ENCODE measurements around the gene HDHD2.

GRCh38 chr18:47087676-47088075, 62.6 kb downstream of the HDHD2 start:
- TF ChIP-seq EZH2 (IDR thresholded peaks at IDR 0.05; ENCODE audit: low read depth) (no peak), CTCF (conservative IDR thresholded peaks at IDR 0.05) (no peak)

Measured in PC-9 (cell line).